HuH-7.5 (cell line): ENCODE measurements around the gene ZNF221.

ENCODE experiments used
- DNase-seq: peaks from one replicate; pipeline ENCODE4 v3.0.0; 2011; ENCODE audit warnings: low spot score

ZNF221 gene

DNA sequence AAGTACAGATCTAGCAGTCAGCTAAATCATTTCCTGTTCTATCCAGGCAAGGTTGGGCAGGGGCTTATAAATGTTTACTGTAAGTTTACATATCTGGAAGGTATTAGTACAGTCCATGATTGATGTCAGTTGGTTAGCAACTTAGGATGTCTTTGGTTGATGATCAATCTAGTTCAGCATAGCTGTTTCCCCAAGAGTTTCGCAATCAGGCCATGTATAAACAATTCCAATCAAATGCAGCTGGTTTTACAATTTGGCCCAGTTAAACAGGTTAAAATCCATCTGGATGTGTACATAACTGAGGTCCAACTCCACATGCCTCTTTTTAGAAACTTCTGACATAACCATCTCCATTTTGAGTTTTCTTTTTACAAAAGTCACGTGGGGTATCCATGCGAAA is 6.9 kb downstream of the ZNF221 start:
- peak; percentile 19 for DNase-seq

DNA sequence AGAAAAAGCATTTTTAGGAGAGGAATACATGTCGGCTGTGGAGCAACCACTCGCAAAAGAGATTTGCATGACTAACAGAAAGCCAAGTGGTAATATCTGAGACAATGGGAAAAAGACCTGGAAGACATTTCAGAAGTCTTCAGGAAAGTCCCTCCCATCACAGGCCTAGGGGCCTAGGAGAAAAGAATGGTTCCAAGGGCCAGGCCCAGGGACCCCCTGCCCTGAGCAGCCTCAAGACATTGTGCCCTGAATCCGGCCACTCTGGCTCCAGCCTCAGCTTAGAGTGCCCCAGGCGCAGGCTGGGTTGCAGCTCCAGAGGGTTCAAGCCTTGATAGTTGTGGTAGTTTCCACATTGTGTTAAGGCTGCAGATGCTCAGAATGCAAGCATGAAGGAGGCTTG is 9.4 kb downstream of the ZNF221 start:
- DNase-seq = no peak

DNA sequence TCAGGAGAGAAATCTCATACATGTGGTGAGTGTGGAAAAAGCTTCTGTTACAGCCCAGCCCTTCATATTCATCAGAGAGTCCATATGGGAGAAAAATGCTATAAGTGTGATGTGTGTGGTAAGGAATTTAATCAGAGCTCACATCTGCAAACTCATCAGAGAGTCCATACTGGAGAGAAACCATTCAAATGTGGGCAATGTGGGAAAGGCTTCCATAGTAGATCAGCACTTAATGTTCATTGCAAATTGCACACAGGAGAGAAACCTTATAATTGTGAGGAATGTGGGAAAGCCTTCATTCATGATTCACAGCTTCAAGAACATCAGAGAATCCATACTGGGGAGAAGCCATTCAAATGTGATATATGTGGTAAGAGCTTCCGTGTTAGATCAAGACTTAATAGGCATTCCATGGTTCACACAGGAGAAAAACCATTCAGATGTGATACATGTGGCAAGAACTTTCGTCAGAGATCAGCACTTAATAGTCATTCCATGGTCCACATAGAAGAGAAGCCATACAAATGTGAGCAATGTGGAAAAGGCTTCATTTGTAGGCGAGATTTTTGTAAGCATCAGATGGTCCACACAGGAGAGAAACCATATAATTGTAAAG is 15.2 kb downstream of the ZNF221 start:
- no peak for DNase-seq

DNA sequence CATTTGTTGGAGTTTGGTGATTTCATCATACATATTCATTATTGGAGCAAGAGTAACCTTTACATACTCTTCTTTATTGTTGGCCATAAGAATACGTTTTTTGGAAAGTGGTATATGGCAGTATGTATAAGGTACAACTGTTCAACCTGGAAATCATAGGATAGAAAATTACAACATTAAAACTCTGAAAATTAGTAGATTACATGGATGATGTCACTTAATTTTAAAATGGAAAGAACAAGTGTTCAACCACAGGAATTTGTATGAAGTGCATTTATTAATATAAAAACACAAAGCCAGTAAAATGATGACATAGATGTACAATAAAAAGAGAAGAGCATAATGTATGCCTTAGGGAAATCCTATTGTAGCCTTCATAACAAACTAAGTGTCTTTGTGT is 25.7 kb downstream of the ZNF221 start:
- DNase-seq = no peak

DNA sequence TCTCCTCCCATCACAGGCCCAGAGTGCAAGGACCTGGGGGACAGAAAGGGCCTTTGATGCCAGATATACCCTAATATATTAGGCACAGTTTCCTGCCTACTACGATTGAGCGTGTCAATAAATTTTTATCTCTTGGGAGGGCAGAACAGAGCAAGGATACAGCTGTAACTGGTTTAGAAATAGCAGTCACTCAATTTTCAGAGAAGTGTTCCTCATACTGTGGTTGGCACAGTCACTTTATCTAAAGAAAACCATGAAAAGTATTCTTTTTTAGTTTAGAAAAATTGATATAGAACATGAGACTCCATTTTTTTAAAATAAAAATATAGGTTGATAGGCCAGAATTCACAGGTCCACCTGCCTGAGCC is 32.5 kb downstream of the ZNF221 start:
- DNase-seq = no peak

DNA sequence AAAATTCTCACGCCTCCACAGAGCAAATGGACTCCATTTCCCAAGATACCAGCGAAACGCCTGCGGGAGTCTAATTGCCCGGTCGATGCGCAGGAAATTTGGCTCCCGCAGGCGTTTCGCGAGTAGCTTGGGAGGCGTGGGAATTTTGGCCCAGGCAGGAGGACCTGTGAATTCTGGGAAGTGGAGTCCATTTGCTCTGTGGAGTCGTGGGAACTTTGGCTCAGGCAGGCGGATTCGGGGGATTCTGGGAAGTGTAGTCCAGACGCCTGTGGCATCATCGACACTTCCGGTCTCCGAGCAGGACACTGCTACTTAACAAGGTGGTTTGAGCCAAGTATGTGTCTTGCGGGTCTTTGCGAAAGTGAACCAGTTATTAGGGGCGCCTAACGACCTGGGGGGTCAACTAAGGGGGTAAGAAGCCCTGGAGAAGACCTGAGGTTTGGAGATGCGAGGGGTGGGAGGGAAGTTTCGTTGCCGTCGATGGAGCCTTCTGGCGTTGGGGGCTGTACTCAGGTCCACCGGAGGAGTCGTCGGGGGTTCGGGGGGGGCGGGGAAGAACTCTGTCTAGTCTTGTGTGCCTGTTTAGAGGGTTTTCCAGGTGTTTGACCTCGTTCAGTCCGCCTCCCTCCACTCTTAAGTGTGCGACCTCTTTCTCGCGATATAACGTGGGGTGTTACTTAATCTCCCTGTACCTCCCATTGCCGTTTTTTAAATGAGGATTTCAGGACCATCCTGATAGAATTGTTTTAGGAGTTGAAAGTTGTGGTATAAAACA is 33.1 kb downstream of the ZNF221 start, which contains the start of gene ZNF155:
ZNF155 (plus strand) TSS at position 277 of the 775 bp plus-strand sequence. CDS start 4,356 bp downstream, outside the sequence.
- peak; percentile 63 for DNase-seq

DNA sequence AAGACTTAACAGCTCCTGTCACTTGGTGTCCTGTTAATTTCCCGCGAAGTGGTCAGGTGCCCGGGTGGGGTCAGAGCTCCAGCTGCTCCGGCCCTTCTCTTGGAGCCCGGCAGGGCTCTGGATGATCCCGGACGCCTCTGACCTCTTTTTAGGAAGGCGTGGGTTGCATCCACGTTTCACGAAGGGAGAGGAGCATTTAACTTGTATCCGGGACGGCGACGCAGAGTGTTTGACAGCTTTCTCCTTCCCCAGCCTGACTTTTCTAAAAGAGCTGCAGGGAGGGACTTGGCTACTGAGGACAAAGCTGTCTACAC is 33.6 kb downstream of the ZNF221 start:
- DNase-seq = no peak

DNA sequence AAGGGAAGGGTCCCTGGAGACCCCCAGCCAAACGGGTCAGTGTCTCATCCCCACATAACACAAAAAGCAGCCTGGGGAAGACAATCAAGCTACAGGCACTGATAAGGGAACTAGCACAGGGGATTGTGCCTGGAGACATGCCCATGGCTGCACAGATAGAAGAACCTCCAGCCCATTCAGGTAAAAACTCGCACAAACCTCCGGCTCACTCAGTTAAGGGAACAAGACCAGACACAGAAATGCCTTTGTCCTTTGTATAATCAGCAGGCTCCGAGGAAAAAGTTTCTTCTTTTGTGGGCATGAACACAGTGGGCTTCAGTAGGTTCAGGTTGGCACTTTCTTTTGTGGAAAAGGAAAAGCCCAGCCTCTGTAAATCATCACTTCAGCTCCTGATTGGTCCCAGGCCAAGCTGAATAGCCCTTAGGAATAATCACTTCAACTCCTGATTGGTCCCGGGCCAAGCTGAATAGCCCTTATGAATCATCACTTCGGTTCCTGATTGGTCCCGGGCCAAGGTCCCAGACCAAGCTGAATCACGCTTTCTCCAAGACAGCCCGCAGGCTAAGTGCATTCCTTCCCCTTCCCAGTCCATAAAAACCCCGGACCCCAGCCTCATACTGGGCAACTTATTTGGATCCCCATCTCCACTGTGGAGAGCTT is 46.7 kb downstream of the ZNF221 start:
- DNase-seq = no peak

DNA sequence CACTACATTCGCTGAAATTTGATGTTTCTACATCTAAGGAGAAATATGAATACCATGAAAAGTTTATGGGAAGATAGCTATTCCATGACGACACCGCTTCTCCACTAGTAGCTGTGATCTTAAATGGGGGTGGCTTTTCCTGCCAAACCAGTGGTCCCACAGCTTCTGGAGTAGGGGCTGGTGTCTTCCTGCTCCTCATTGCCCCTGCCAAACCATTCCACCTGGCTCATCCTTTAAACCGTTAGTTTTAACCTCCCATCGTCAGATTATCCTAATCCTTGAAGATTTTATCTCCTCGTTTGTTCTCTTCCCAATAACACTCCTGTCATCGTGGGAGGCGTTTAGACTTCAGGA is 51.2 kb downstream of the ZNF221 start:
- no peak for DNase-seq

DNA sequence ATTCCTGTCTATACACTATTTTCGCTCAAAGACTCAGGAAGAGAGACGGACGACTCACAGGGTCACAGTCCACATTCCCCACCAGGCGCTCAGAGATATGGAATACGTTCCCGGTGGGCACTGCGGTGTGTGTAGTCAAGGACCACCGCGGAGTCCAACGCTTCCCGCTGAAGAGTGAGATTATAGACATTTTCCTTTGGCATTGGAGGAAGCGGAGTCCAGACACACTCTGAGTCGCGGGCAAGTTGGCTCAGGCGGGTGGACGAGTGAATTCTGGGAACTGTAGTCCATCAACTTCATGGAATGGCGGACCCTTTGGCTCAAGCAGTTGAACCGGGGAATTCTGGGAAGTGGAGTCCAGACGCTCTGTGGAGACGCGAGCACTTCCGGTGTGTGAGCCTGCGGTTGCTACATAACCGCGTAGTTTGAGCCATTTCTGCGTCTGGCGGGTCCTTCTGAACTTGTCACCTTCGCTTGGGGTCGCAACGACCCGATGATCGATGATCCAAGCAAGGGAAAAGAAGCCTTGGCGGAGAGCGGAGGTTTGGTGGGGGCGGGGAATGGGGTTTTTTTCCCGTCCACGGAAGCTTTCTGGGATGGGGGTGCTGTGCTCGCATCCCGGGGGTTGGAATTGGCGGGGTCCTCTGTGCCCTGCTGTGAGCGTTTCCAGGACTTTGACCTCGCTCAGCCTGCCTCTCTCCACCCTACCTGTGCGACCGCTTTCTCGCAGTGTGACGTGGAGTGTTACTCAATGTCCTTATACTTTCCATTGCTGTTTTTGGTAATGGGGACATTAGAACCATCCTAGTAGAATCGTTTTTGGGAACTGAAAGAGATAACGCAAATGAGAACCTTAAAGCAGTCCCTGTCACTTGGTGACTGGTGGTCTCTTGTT is 51.8 kb downstream of the ZNF221 start, which contains the start of gene ZNF230:
ZNF230 (plus strand) TSS at position 392 of the 895 bp plus-strand sequence. CDS start 4,122 bp downstream, outside the sequence.
- DNase-seq = peak; percentile 64

DNA sequence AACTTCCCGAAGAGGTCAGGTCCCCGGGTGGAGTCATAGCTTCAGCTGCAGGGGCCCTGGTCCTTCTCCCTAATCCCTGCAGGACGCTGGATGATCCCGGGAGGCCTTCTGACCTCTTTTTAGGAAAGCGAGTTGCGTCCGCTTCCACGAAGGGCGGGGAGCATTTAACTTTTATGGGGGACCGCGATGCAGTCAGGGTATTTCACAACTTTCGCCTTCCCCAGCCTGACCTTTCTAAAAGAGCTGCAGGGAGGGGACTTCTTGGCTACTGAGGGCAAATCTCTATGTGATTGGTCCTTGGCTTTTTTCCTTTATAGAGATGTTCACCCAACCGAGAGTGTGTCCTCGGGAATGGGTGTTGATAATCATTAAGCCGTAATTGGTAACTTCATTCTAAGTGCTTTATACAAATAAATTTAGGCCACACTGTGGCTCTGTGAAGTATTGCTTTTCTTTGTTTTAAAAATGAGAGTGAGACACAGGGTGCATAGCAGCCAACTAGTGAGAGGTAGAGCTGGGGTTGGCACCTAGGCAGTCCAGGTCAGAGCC is 52.5 kb downstream of the ZNF221 start:
- no peak for DNase-seq

DNA sequence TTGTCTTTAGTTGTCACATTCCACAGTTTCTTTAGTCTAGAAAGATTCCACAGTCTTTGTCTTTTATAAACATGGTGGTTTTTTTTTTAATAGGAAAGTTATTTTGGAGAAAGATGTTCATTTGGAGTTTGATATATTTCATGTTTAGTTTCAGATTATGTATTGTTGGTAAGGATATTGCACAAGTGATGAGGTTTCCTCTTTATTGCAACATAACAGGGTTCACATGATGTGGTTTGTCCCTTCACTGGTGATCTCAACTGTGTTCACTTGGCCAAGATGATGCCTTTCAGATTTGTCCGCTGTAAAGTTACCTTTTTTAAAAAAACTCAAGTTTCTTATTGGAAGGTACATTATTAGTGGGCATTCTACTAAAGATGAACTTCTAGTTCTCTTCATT is 54.9 kb downstream of the ZNF221 start:
- DNase-seq = no peak

DNA sequence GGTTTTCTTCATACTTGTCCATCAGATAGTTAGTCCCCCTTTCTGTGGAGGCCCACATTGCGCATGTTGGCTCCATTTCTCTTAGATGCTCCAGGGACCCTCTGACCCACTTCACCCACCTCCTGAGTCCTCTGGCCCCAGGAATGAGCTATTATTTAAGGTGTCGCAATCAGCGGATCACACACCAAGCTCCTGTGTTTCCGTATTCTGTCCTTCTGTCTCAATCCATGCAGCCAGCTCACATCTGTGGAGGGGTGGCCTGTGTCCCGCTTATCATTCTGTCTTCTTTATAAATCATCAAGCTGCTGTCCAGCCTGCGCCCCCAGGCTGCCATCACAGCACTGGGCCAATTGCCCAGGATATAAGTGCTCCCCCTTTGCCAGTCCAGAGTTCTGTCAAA is 56.4 kb downstream of the ZNF221 start:
- no peak for DNase-seq

DNA sequence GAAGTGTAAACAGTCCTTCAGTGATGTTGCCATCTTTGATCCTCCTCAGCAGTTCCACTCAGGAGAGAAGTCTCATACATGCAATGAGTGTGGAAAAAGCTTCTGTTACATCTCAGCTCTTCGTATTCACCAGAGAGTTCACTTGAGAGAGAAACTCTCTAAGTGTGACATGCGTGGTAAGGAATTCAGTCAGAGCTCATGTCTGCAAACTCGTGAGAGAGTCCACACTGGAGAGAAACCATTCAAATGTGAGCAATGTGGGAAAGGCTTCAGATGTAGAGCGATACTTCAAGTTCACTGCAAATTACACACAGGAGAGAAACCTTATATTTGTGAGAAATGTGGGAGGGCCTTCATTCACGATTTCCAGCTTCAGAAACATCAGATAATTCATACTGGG is 59.4 kb downstream of the ZNF221 start:
- no peak for DNase-seq
